ENCODE data around the gene GAS7. TPM values are rescaled to one million over a fixed set of nuclear protein-coding genes. Genes with fewer than 3 reads are reported as not detected.
A peak's percentile ranks its signal among the peaks of the same experiment; 100 is the strongest.

GAS7 gene
- total and polyA plus RNA-seq, 10 of the 15 experiments (the other 5 are each of a cell fraction or from before 2014, with no cell fraction given), result 2.3 to 53.4 (median 24.0) TPM

DNA sequence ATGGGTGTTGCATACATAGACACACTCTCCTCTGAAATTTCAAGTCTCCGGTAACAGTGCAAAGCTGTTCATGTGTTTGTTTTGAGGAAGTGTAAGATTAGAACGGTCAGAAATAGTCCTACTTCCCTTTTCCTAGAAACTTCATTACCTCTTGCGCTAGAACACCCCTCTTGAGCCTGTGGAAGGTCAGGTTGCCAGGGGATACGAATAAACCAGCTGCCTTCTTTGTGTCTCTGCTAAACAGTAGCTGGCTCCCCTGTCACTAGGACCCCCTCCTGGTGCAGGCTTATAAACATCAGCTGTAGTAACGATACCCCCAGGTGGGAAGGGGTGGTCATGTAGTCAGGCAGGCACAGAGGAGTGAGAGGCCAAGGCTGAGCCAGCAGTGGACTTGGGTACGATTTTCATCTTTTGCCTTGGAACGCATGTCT, 179.9 kb downstream of the GAS7 start (continued):
- TF ChIP-seq, protein P1, sequence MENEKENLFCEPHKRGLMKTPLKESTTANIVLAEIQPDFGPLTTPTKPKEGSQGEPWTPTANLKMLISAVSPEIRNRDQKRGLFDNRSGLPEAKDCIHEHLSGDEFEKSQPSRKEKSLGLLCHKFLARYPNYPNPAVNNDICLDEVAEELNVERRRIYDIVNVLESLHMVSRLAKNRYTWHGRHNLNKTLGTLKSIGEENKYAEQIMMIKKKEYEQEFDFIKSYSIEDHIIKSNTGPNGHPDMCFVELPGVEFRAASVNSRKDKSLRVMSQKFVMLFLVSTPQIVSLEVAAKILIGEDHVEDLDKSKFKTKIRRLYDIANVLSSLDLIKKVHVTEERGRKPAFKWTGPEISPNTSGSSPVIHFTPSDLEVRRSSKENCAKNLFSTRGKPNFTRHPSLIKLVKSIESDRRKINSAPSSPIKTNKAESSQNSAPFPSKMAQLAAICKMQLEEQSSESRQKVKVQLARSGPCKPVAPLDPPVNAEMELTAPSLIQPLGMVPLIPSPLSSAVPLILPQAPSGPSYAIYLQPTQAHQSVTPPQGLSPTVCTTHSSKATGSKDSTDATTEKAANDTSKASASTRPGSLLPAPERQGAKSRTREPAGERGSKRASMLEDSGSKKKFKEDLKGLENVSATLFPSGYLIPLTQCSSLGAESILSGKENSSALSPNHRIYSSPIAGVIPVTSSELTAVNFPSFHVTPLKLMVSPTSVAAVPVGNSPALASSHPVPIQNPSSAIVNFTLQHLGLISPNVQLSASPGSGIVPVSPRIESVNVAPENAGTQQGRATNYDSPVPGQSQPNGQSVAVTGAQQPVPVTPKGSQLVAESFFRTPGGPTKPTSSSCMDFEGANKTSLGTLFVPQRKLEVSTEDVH (IDR thresholded peaks at IDR 0.05; ENCODE audit: low read depth, partially characterized antibody), result no peak
- TF ChIP-seq ESRRA (IDR thresholded peaks at IDR 0.05; ENCODE audit: low read length) (no peak), BMI1 (IDR thresholded peaks at IDR 0.05; ENCODE audit: borderline replicate concordance) (peak; percentile 78), SREBF1 (IDR thresholded peaks at IDR 0.05; ENCODE audit: low read length) (no peak), ZZZ3 (IDR thresholded peaks at IDR 0.05; ENCODE audit: control insufficient read depth, insufficient read length, low read depth) (no peak), BACH1 (IDR thresholded peaks at IDR 0.05; ENCODE audit: borderline replicate concordance) (no peak), TARDBP (IDR thresholded peaks at IDR 0.05; ENCODE audit: borderline replicate concordance) (no peak), DPF2 (IDR thresholded peaks at IDR 0.05) (peak; percentile 54; the same call in 1 of the 2 replicates), SRF (IDR thresholded peaks at IDR 0.05; ENCODE audit: low read depth in 2 of 2, low read length in 2 of 2) (no peak), EZH2 (IDR thresholded peaks at IDR 0.05; ENCODE audit: borderline replicate concordance, control insufficient read depth, low read depth, low read length) (no peak), NR2F1 (conservative IDR thresholded peaks at IDR 0.05) (no peak), EED (IDR thresholded peaks at IDR 0.05; ENCODE audit: low read depth) (peak; percentile 66), YBX1 (IDR thresholded peaks at IDR 0.05) (no peak), ASH2L (IDR thresholded peaks at IDR 0.05; ENCODE audit: borderline replicate concordance, low read depth) (no peak), EP300 (IDR thresholded peaks at IDR 0.05; ENCODE audit: borderline replicate concordance in 1 of 2, control insufficient read depth in 1 of 2, low read depth in 2 of 2, low read length in 2 of 2) (peak; percentile 38; a peak in 1 of 4 replicates), CREB1 (IDR thresholded peaks at IDR 0.05; ENCODE audit: low read depth) (no peak)
- TF ChIP-seq, protein P2, sequence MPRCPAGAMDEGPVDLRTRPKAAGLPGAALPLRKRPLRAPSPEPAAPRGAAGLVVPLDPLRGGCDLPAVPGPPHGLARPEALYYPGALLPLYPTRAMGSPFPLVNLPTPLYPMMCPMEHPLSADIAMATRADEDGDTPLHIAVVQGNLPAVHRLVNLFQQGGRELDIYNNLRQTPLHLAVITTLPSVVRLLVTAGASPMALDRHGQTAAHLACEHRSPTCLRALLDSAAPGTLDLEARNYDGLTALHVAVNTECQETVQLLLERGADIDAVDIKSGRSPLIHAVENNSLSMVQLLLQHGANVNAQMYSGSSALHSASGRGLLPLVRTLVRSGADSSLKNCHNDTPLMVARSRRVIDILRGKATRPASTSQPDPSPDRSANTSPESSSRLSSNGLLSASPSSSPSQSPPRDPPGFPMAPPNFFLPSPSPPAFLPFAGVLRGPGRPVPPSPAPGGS (IDR thresholded peaks at IDR 0.05; ENCODE audit: borderline replicate concordance, insufficient read depth, low read depth, low read length, poor library complexity, severe bottlenecking), result no peak
- TF ChIP-seq, protein P3, sequence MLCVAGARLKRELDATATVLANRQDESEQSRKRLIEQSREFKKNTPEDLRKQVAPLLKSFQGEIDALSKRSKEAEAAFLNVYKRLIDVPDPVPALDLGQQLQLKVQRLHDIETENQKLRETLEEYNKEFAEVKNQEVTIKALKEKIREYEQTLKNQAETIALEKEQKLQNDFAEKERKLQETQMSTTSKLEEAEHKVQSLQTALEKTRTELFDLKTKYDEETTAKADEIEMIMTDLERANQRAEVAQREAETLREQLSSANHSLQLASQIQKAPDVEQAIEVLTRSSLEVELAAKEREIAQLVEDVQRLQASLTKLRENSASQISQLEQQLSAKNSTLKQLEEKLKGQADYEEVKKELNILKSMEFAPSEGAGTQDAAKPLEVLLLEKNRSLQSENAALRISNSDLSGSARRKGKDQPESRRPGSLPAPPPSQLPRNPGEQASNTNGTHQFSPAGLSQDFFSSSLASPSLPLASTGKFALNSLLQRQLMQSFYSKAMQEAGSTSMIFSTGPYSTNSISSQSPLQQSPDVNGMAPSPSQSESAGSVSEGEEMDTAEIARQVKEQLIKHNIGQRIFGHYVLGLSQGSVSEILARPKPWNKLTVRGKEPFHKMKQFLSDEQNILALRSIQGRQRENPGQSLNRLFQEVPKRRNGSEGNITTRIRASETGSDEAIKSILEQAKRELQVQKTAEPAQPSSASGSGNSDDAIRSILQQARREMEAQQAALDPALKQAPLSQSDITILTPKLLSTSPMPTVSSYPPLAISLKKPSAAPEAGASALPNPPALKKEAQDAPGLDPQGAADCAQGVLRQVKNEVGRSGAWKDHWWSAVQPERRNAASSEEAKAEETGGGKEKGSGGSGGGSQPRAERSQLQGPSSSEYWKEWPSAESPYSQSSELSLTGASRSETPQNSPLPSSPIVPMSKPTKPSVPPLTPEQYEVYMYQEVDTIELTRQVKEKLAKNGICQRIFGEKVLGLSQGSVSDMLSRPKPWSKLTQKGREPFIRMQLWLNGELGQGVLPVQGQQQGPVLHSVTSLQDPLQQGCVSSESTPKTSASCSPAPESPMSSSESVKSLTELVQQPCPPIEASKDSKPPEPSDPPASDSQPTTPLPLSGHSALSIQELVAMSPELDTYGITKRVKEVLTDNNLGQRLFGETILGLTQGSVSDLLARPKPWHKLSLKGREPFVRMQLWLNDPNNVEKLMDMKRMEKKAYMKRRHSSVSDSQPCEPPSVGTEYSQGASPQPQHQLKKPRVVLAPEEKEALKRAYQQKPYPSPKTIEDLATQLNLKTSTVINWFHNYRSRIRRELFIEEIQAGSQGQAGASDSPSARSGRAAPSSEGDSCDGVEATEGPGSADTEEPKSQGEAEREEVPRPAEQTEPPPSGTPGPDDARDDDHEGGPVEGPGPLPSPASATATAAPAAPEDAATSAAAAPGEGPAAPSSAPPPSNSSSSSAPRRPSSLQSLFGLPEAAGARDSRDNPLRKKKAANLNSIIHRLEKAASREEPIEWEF (IDR thresholded peaks at IDR 0.05; ENCODE audit: insufficient replicate concordance, low read depth, low read length), result no peak
- TF ChIP-seq, protein P4, sequence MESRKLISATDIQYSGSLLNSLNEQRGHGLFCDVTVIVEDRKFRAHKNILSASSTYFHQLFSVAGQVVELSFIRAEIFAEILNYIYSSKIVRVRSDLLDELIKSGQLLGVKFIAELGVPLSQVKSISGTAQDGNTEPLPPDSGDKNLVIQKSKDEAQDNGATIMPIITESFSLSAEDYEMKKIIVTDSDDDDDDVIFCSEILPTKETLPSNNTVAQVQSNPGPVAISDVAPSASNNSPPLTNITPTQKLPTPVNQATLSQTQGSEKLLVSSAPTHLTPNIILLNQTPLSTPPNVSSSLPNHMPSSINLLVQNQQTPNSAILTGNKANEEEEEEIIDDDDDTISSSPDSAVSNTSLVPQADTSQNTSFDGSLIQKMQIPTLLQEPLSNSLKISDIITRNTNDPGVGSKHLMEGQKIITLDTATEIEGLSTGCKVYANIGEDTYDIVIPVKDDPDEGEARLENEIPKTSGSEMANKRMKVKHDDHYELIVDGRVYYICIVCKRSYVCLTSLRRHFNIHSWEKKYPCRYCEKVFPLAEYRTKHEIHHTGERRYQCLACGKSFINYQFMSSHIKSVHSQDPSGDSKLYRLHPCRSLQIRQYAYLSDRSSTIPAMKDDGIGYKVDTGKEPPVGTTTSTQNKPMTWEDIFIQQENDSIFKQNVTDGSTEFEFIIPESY (IDR thresholded peaks at IDR 0.05), result no peak
